ENCODE results near the gene TAOK1. TPM values are rescaled to one million over a fixed set of nuclear protein-coding genes. Genes with fewer than 3 reads are reported as not detected.
A peak's percentile ranks its signal among the peaks of the same experiment; 100 is the strongest.

The TAOK1 gene
- total RNA-seq, 4 donors from 2014 or later, result 57.9 to 72.2 (median 65.1) TPM

- Histone ChIP-seq H3K27ac (no peak overlapping the region), H3K27me3 (no peaks in the 10 kb centered on the region), H3K9me3 (no peaks in the 10 kb centered on the region), H3K4me3 (no peak overlapping the region), H3K4me1 (peaks cover 0 to 56% (median 5%) of the 10 kb centered on the region in 3 donors), H3K36me3 (peaks cover 0 to 15% of the 10 kb centered on the region in 2 donors)
- TF ChIP-seq, protein P1, sequence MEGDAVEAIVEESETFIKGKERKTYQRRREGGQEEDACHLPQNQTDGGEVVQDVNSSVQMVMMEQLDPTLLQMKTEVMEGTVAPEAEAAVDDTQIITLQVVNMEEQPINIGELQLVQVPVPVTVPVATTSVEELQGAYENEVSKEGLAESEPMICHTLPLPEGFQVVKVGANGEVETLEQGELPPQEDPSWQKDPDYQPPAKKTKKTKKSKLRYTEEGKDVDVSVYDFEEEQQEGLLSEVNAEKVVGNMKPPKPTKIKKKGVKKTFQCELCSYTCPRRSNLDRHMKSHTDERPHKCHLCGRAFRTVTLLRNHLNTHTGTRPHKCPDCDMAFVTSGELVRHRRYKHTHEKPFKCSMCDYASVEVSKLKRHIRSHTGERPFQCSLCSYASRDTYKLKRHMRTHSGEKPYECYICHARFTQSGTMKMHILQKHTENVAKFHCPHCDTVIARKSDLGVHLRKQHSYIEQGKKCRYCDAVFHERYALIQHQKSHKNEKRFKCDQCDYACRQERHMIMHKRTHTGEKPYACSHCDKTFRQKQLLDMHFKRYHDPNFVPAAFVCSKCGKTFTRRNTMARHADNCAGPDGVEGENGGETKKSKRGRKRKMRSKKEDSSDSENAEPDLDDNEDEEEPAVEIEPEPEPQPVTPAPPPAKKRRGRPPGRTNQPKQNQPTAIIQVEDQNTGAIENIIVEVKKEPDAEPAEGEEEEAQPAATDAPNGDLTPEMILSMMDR (IDR thresholded peaks at IDR 0.05), result no peak
- TF ChIP-seq POLR2AphosphoS5 (IDR thresholded peaks at IDR 0.05) (no peak), POLR2A (IDR thresholded peaks at IDR 0.05) (no peak), EP300 (IDR thresholded peaks at IDR 0.05) (no peak)
- ATAC-seq, result no peak
- WGBS, 2 donors (ENCODE audit: low coverage in 1 of 2), result 95 to 100% methylated on average over 2 to 3 of the region's 3 CpGs
These were observed 173.7 kb downstream of the TAOK1 start for GRCh38 chr17:29563816-29564215.

GRCh38 chr17:29565643-29566472, 175.7 kb downstream of the TAOK1 start:
- peak overlapping the region; percentile 48 to 85 for H3K4me3 ChIP-seq
- 51% methylated on average over 15 of the region's 55 CpGs; no CpG with 5 or more reads in 1 of the 2 donors for WGBS, 2 donors (ENCODE audit: low coverage in 1 of 2)
- H3K36me3 ChIP-seq, result peaks cover 0 to 15% of the 10 kb centered on the region in 2 donors
- no peak for ATAC-seq
- H3K27ac ChIP-seq, result peak overlapping the region in 3 of 4 donors; percentile 88 to 93 (median 90)
- H3K27me3 ChIP-seq, result no peaks in the 10 kb centered on the region
- H3K4me1 ChIP-seq, result peaks cover 0 to 76% (median 11%) of the 10 kb centered on the region in 3 donors
- no peak for TF ChIP-seq EP300 (IDR thresholded peaks at IDR 0.05)
- TF ChIP-seq, protein P1 (IDR thresholded peaks at IDR 0.05), result peak in 1 of 4 experiments; percentile 11
- no peaks in the 10 kb centered on the region for H3K9me3 ChIP-seq

GRCh38 chr17:29566473-29567303, 176.5 kb downstream of the TAOK1 start, which contains the start of gene ABHD15:
Gene ABHD15, minus strand, starts transcription at chr17:29567037. Its CDS starts 71 bp downstream, at chr17:29566966.
- Histone ChIP-seq H3K4me1 (peaks cover 0 to 76% (median 9%) of the 10 kb centered on the region in 3 donors), H3K36me3 (peaks cover 0 to 15% of the 10 kb centered on the region in 2 donors), H3K27me3 (no peaks in the 10 kb centered on the region), H3K27ac (peak within 1 kb of the TSS; percentile 66 to 93 (median 89)), H3K4me3 (peak within 1 kb of the TSS; percentile 48 to 85), H3K9me3 (no peaks in the 10 kb centered on the region)
- peak; percentile 82 for ATAC-seq
- TF ChIP-seq, protein P1 (IDR thresholded peaks at IDR 0.05), result peak in 2 of 4 experiments; percentile 14 to 16
- TF ChIP-seq EP300 (IDR thresholded peaks at IDR 0.05), result no peak
- peak; percentile 28 to 50 for TF ChIP-seq POLR2A (IDR thresholded peaks at IDR 0.05)
- peak; percentile 62 for TF ChIP-seq POLR2AphosphoS5 (IDR thresholded peaks at IDR 0.05)
- no CpG with 5 or more reads among the region's 94 CpGs for WGBS, 2 donors (ENCODE audit: low coverage in 1 of 2)

GRCh38 chr17:29567304-29567553, 177.1 kb downstream of the TAOK1 start:
- no peaks in the 10 kb centered on the region for H3K27me3 ChIP-seq
- peaks cover 0 to 15% of the 10 kb centered on the region in 2 donors for H3K36me3 ChIP-seq
- ATAC-seq, result peak; percentile 1
- peak overlapping the region; percentile 48 to 85 for H3K4me3 ChIP-seq
- H3K9me3 ChIP-seq, result no peaks in the 10 kb centered on the region
- peak overlapping the region; percentile 66 to 93 (median 89) for H3K27ac ChIP-seq
- no CpG with 5 or more reads among the region's 27 CpGs for WGBS, 2 donors (ENCODE audit: low coverage in 1 of 2)
- TF ChIP-seq, protein P1 (IDR thresholded peaks at IDR 0.05), result no peak
- TF ChIP-seq EP300 (IDR thresholded peaks at IDR 0.05), result no peak
- TF ChIP-seq POLR2AphosphoS5 (IDR thresholded peaks at IDR 0.05), result no peak
- no peak for TF ChIP-seq POLR2A (IDR thresholded peaks at IDR 0.05)
- peaks cover 0 to 76% (median 7%) of the 10 kb centered on the region in 3 donors for H3K4me1 ChIP-seq
